ENCODE measurements around the gene CTBP2. TPM values are rescaled to one million over a fixed set of nuclear protein-coding genes. Genes with fewer than 3 reads are reported as not detected.

The CTBP2 gene
- total RNA-seq, 1 donor, result 74.3 TPM

DNA sequence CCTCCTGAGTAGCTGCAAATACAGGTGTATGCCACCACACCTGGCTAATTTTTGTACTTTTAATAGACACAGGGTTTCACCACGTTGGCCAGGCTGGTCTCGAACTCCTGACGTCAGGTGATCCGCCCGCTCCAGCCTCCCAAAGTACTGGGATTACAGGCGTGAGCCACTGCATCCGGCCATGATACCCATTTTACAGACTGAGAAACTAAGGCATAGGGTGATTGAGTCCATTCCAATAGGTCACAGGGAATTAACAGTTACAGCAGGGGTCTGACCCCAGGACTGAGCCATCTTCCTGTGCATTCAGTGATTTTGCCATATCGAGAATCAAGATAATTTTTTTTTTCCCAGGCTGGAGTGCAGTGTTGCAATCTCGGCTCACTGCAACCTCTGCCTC is 12.3 kb upstream of the CTBP2 start:
- DNase-seq (ENCODE audit: low read depth), result no peak
- TF ChIP-seq, protein P1, sequence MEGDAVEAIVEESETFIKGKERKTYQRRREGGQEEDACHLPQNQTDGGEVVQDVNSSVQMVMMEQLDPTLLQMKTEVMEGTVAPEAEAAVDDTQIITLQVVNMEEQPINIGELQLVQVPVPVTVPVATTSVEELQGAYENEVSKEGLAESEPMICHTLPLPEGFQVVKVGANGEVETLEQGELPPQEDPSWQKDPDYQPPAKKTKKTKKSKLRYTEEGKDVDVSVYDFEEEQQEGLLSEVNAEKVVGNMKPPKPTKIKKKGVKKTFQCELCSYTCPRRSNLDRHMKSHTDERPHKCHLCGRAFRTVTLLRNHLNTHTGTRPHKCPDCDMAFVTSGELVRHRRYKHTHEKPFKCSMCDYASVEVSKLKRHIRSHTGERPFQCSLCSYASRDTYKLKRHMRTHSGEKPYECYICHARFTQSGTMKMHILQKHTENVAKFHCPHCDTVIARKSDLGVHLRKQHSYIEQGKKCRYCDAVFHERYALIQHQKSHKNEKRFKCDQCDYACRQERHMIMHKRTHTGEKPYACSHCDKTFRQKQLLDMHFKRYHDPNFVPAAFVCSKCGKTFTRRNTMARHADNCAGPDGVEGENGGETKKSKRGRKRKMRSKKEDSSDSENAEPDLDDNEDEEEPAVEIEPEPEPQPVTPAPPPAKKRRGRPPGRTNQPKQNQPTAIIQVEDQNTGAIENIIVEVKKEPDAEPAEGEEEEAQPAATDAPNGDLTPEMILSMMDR (IDR thresholded peaks at IDR 0.05; ENCODE audit: insufficient read depth, low read depth, low read length), result no peak
- no peak overlapping the region for H3K4me3 ChIP-seq (ENCODE audit: low read depth, low read length)

DNA sequence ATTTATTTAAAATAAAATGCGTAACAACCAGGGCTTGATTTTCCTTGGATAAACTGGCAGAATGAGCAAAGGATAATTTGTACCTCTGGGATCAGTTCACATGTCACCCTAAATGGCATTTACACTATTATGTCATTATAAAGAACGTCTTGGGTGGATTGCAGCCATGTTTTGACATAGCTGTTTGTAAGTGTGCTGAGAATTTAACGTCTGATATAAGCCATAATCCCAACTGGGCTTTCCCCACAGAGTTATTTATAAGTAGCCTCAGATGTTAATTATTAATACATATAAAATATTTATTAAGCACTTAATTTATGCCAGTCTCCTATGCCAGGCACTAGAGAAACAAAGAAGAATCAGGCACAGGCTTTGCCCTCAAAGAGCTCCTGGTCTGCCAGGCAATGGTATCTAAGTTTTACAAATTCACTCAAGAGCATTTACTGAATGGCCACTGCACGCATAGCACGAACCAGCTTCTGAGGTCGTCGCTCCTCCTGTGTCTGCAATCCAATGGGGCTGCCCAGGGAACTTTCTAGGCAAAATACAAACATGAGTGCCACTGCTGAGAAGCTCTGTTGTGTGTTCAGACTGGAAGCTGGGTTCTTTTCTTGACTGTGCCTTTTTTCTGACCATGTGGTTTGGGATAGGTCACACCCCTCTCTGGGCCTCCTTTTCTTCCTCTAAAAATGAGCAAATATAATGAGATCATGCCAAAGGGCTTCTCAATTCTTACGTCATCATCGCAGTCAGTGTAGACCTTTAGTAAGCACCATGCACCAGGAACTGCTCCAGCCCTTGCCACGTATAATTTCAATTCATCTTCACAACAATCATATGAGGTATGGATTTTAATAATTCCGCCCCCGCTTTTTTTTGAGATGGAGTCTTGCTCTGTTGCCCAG is 11.3 kb upstream of the CTBP2 start:
- no peak overlapping the region for H3K4me3 ChIP-seq (ENCODE audit: low read depth, low read length)
- TF ChIP-seq, protein P1 (IDR thresholded peaks at IDR 0.05; ENCODE audit: insufficient read depth, low read depth, low read length), result no peak
- no peak for DNase-seq (ENCODE audit: low read depth)

DNA sequence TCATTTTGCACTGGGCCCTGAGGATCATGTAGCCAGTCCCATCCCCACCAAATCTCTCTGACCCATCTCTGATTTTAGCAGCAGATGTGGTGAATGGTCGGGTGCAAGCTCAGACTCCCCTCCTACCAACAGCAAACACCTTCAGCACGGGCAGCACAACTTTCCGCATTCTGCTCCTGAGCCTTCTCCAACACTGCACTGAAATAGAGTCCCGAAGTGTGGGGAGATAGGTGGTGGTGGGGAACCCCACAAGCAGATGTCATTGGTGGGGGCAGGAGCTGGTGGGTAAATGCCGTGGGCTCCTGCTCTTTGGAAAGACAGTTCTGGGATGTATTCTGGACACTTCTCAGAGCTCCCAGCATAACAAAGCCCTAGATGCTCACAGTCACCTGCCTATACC is 9.6 kb upstream of the CTBP2 start:
- TF ChIP-seq, protein P1 (IDR thresholded peaks at IDR 0.05; ENCODE audit: insufficient read depth, low read depth, low read length), result no peak
- no peak for DNase-seq (ENCODE audit: low read depth)
- H3K4me3 ChIP-seq (ENCODE audit: low read depth, low read length), result no peak overlapping the region

DNA sequence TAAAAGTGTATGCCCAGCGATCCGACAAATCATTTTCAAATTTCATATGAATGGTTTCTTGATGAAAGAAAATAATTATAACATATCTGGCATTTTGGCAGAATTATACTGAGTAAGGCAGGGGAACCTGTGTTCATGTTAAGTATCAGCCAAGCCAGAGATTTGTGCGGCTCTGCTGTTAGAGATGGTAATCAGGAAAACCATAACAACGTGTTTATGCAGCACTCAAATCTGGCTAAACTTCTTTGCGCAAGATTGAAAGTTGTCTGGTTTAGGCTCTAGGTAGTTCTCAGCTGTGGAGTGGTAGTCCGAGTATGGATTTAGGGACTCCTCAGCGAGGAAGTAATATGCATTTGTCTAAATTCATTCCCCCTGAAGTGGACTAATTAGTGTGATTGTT is 8.9 kb upstream of the CTBP2 start:
- peak; percentile 42 for DNase-seq (ENCODE audit: low read depth)
- H3K4me3 ChIP-seq (ENCODE audit: low read depth, low read length), result no peak overlapping the region
- TF ChIP-seq, protein P1 (IDR thresholded peaks at IDR 0.05; ENCODE audit: insufficient read depth, low read depth, low read length), result no peak

DNA sequence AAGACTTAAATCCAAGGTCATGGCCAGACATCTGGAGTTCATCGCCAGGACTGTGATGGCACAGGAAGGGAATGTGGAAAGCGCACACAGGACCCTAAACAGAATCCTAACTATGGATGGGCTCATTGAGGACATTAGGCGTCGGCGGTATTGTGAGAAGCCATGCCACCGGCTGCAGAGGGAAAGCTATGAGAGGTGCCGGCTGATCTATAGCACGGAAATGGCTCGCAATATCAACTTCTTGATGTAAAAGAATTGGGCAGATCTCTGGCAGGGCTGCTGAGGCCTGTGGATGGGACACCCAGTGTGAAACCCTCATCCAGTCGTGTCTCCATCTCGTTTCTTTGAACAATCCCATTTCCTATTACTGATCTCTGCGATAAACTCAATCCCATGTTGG is 6.3 kb upstream of the CTBP2 start:
- TF ChIP-seq, protein P1 (IDR thresholded peaks at IDR 0.05; ENCODE audit: insufficient read depth, low read depth, low read length), result no peak
- DNase-seq (ENCODE audit: low read depth), result no peak
- H3K4me3 ChIP-seq (ENCODE audit: low read depth, low read length), result no peak overlapping the region

DNA sequence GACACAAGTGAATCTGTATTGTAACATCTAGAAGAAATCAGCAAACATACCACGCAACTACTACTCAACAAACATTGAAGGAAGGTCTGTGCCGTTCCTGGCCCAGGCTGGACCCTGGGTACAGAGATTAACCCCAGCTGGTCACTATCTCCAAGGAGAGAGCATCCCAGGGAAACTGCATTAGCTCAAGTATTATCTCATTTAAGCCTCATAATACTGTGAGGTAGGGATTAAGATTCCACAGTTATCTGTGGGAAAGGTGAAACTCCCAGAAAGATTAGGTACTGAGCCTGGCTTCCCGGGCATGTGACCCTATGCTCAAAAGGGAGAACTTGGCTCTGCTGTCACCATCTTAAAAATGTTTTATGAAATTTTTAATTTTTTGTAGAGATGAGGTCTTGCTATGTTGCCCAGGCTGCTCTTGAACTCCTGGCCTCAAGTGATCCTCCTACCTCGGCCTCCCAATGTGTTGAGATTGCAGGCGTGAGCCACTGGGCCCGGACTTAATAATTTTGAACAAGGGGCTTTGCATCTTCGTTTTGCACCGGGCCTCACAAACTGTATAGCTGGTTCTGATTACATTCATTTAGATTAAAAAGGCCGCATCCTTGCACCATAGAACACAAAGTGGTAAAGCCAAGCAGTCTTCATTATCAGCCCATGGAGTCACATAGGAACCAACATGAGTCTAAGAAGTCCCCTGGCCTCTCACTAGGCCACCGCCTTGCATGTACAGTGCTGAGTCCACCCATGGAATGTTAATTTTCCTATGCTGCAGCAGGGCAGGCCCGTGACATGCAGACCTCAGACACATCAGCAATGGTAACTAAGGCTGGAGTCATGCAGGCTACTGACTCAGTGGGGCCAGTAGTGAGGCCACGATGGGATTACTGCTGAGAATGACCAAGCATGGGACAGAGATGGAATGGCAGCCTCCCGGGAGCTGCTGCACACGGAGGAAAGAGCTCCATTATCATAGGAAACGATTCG is 5.5 kb upstream of the CTBP2 start:
- H3K4me3 ChIP-seq (ENCODE audit: low read depth, low read length), result no peak overlapping the region
- TF ChIP-seq, protein P1 (IDR thresholded peaks at IDR 0.05; ENCODE audit: insufficient read depth, low read depth, low read length), result no peak
- no peak for DNase-seq (ENCODE audit: low read depth)
